Pericardium fibroblast (primary cell): ENCODE measurements around the gene MTX1. TPM values are rescaled to one million over a fixed set of nuclear protein-coding genes. Genes with fewer than 3 reads are reported as not detected.

Source experiments
- total RNA-seq: library from RNA; depleted of rRNA; stranded (reverse); fragments of >200 nt; gene quantifications from 2 replicates; pipeline ENCODE4 v1.2.3, GENCODE V29; 2015

The MTX1 gene, protein sequence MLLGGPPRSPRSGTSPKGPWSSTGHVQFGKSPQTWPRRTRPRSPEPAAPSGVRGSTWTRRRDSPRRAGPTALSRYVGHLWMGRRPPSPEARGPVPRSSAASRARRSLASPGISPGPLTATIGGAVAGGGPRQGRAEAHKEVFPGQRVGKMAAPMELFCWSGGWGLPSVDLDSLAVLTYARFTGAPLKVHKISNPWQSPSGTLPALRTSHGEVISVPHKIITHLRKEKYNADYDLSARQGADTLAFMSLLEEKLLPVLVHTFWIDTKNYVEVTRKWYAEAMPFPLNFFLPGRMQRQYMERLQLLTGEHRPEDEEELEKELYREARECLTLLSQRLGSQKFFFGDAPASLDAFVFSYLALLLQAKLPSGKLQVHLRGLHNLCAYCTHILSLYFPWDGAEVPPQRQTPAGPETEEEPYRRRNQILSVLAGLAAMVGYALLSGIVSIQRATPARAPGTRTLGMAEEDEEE
- 48.7 and 61.6 TPM in 2 replicates for total RNA-seq

DNA sequence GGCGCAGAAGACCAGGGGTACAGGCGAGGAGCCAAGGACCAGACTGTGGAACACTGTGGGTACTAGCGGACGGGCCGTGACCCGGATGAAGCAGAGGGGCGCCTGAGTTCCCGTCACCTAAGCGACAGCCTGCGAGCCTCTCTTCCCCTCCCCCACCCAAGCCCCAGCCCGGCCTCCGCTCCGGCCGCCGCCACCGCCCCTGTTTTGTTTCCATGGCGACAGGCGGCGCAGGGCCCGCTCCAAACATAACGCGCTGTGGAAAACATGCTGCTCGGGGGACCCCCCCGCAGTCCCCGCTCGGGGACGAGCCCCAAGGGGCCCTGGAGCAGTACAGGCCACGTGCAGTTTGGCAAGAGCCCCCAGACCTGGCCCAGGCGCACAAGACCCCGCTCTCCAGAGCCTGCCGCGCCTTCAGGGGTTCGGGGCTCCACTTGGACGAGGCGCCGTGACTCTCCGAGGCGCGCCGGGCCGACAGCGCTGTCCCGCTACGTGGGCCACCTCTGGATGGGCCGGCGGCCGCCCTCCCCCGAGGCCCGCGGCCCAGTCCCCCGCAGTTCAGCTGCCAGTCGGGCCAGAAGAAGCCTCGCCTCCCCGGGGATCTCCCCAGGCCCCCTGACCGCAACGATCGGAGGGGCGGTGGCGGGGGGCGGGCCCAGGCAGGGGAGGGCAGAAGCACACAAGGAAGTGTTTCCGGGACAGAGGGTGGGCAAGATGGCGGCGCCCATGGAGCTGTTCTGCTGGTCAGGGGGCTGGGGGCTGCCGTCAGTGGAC, at the start of gene MTX1:
MTX1 (plus strand) TSS at position 155 of the 771 bp plus-strand sequence; CDS start at position 265, 110 bp downstream.

GRCh38 chr1:155172732-155173477, 35.6 kb upstream of the MTX1 start, which contains the start of gene KRTCAP2:
KRTCAP2 (minus strand) TSS chr1:155173304; CDS start chr1:155173224, 80 bp downstream.

DNA sequence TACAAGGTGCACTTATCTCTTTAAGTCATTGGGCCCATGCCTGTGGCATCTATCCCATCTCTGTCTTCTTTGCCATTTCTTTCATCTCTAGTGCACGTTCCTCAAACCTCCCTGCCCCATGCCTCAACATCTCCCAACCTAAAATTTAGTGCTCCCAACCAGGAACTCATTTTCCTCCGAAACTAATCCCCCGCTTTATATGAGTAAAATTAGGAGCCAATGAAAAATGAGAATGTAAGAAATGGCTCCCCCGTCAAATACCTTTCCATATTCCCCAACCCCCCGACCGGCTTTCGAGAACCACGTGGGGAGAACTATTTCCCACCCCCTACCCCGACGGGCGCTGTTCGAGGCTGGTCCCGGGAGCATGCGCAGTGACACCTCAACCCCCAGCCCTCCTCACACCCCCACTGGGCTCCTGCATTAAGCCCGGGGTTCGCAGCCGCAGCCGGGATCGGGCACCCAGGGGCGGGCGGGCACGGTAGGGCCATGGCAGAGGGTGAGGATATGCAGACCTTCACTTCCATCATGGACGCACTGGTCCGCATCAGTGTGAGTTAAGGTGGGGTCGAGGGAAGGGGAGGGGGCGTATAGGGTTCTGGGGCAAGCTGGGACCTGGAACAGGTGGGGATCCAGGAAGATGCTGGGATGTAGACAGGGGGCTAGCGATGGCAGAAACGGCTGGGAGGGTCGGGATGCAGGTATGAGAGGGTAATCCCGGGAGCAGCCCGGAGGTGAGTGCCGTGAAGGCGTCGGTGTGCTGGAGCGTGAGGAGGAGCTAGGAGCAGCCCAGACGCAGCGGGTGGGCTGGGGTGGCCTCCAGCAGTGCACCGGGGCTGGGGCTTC, 34.8 kb upstream of the MTX1 start, which contains the start of gene TRIM46:
TRIM46 (plus strand) TSS at position 372 of the 846 bp plus-strand sequence; CDS start at position 490, 118 bp downstream.

GRCh38 chr1:155207806-155208540, 522 bp upstream of the MTX1 start, which contains the start of gene THBS3:
THBS3 (minus strand) TSS chr1:155207897; CDS start chr1:155207876, 21 bp downstream.

DNA sequence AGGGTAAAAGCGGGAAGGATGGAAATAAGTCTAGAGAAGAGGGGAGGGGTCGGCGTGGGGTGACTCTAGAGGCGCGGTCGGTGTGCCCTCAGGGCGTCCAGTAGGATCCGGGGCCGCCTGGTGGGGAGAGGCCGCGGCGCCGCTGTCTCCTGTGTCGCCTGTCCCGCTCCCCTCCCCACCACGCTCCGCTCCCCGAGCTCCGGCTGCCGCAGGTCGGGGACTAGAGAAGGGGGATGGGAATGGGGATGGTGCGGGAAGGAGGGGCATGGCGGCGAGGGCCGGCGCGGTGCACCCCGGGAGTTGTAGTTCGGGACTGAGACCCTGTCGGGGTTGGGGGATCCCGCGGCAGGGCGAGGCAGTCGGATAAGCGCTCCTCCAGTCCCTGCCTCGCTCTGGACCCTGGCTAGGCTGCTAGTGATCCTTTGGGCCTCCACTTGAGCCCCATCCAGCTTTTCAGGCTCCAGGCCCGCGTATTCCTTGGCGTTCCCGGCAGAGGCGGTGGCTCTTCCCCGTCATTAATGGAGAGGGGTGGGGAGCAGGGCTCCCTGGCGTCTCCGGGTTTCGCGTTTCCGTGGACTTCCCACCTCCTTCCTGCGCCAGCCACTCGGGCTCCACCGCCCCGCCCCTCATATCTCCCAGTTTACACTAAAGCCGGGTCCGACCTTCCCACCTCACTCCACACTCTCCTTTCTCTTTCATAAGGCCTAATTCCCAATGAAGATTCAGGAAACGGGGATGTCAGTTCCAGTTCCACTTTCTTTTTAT, 46.9 kb downstream of the MTX1 start, which contains the start of gene ENTREP3:
ENTREP3 (minus strand) TSS at position 241 of the 765 bp plus-strand sequence. CDS start 606 bp downstream, outside the sequence.

DNA sequence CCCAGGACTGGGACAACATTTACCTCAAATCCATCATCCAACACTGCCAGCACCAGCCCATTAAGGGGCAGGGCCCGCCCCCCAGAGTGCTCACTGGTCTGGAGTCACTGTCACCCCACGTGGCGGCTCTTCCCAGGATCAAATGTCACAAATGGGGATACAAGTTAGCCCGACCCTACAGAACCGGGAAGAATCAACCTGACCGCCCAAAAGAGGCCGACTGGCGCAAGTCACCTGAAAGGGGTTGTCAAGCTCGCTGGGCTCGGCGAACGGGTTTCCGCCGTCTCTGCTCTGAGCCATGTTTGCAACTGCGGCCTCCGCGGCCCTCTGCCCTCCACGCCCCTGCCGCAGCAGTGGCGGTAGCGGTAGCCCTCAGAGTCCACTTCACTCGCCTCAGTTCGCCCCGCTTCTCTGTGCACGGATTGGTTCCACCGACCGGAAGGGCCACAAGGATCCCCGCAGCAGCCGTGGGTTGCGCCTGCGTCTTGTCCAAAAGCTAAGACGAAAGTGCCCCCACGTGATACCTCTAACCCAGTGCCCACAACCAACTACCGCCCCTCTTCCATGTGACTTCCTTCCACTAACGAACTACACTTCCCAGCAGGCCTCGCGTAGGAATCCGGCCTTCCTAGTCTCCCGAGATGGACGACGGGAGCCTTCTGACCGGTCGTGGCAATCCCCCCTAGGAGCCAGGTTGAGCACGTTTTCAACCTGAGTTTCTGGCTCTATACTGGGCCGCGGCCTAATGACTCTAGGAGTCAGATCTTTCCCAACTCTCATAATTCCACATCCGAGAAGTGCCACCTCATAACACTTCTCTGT, 53.6 kb downstream of the MTX1 start, which contains the start of gene SCAMP3:
SCAMP3 (minus strand) TSS at position 509 of the 822 bp plus-strand sequence; CDS start at position 300, 209 bp downstream.

Other genes starting within 250 kb of the MTX1 start
- gene PYGO2, start 246.9 kb upstream of the MTX1 start, total RNA-seq = 11.3 and 18.2 TPM in 2 replicates
- 188 and 214 TPM in 2 replicates for gene SHC1, start 237.9 kb upstream of the MTX1 start, total RNA-seq
- 22.6 and 36.2 TPM in 2 replicates for gene CKS1B, start 234.0 kb upstream of the MTX1 start, total RNA-seq
- 18.4 and 18.5 TPM in 2 replicates for gene FLAD1, start 225.4 kb upstream of the MTX1 start, total RNA-seq
- gene LENEP, start 215.1 kb upstream of the MTX1 start, total RNA-seq = not detected in 2 replicates
- gene ZBTB7B, start 205.9 kb upstream of the MTX1 start, total RNA-seq = 12.3 and 21.6 TPM in 2 replicates
- gene DCST2, start 174.9 kb upstream of the MTX1 start, total RNA-seq = not detected in 2 replicates
- gene DCST1, start 174.9 kb upstream of the MTX1 start, total RNA-seq = not detected in 2 replicates
- 94.3 and 109 TPM in 2 replicates for gene ADAM15, start 157.4 kb upstream of the MTX1 start, total RNA-seq
- gene EFNA4, start 145.0 kb upstream of the MTX1 start, total RNA-seq = 7.9 and 9.1 TPM in 2 replicates
- gene EFNA3, start 129.9 kb upstream of the MTX1 start, total RNA-seq = 2.3 and 4.9 TPM in 2 replicates
- gene EFNA1, start 80.8 kb upstream of the MTX1 start, total RNA-seq = 3.6 and 10.2 TPM in 2 replicates
- 34.8 and 37.5 TPM in 2 replicates for gene SLC50A1, start 72.8 kb upstream of the MTX1 start, total RNA-seq
- 35.0 and 39.2 TPM in 2 replicates for gene DPM3, start 68.2 kb upstream of the MTX1 start, total RNA-seq
- 149 and 159 TPM in 2 replicates for gene KRTCAP2, start 35.4 kb upstream of the MTX1 start, total RNA-seq
- gene TRIM46, start 34.8 kb upstream of the MTX1 start, total RNA-seq = 1.1 and 1.3 TPM in 2 replicates
- 23.6 and 32.7 TPM in 2 replicates for gene THBS3, start 798 bp upstream of the MTX1 start, total RNA-seq
- 19.4 and 25.4 TPM in 2 replicates for gene ENTREP3, start 46.8 kb downstream of the MTX1 start, total RNA-seq
- gene SCAMP3, start 53.7 kb downstream of the MTX1 start, total RNA-seq = 61.1 and 77.8 TPM in 2 replicates
- 20.5 and 21.6 TPM in 2 replicates for gene CLK2, start 64.8 kb downstream of the MTX1 start, total RNA-seq
- gene HCN3, start 68.8 kb downstream of the MTX1 start, total RNA-seq = 1.2 and 2.3 TPM in 2 replicates
- not detected in 2 replicates for gene PKLR, start 92.7 kb downstream of the MTX1 start, total RNA-seq
- 218 and 306 TPM in 2 replicates for gene FDPS, start 100.2 kb downstream of the MTX1 start, total RNA-seq
- 31.9 and 37.2 TPM in 2 replicates for gene RUSC1, start 112.2 kb downstream of the MTX1 start, total RNA-seq